Naive thymus-derived CD8-positive, alpha-beta T cell (primary cell): ENCODE results near the gene TMA7B. TPM values are rescaled to one million over a fixed set of nuclear protein-coding genes. Genes with fewer than 3 reads are reported as not detected.

Source experiments
- ATAC-seq, 2 donors: fragments of 150-1000 bp; cut with Tn5 transposase in 1 of 2; sonication (Bioruptor Pico), chemical (Tn5 transposase) in 1 of 2; 1 replicate in 1 of 2; 2 replicates in 1 of 2; pipeline ENCODE4 v1.10.0; 2021; ENCODE audit warnings: mild to moderate bottlenecking in 2 of 2, moderate library complexity in 2 of 2
- POLR2A ChIA-PET: fragments of 350-600 bp; sonication (Branson Sonifier 250); formaldehyde crosslinking; loops from one replicate; lab custom pipeline; 2021; ENCODE audit warnings: antibody characterized with exemption; lab: Charles Lee
- DNase-seq, 10 donors: peaks; one replicate each; pipeline versions ENCODE4 v3.0.0 to v3.0.0-alpha.2; 2020 to 2022
- H3K27ac Mint-ChIP-seq, 10 donors: one replicate each; pipeline ENCODE4 v1.8.0; 2020 to 2022; ENCODE audit warnings: mild to moderate bottlenecking in 10 of 10, mixed read lengths in 10 of 10, moderate library complexity in 4 of 10, inconsistent platforms in 1 of 10
- H3K27me3 Mint-ChIP-seq, 5 donors: one replicate each; pipeline ENCODE4 v1.8.0; 2021 to 2022; ENCODE audit warnings: mixed read lengths in 5 of 5
- H3K36me3 Mint-ChIP-seq, 3 donors: one replicate each; pipeline ENCODE4 v1.8.0; 2020 to 2022; ENCODE audit warnings: mixed read lengths in 3 of 3, mild to moderate bottlenecking in 2 of 3, inconsistent platforms in 1 of 3
- H3K4me1 Mint-ChIP-seq, 4 donors: one replicate each; pipeline ENCODE4 v1.8.0; 2021 to 2022; ENCODE audit warnings: mixed read lengths in 4 of 4
- H3K4me3 Mint-ChIP-seq, 10 donors: one replicate each; pipeline ENCODE4 v1.8.0; 2020 to 2022; ENCODE audit warnings: mild to moderate bottlenecking in 10 of 10, mixed read lengths in 10 of 10, moderate library complexity in 6 of 10, inconsistent platforms in 1 of 10
- H3K9me3 Mint-ChIP-seq, 9 donors: one replicate each; pipeline ENCODE4 v1.8.0; 2020 to 2022; ENCODE audit warnings: mixed read lengths in 9 of 9, mild to moderate bottlenecking in 3 of 9, inconsistent platforms in 1 of 9, moderate library complexity in 1 of 9
- polyA plus RNA-seq, 3 donors: library from polyadenylated mRNA; unstranded; fragments of 300-500 nt; fragmentation: Illumina TruSeq; gene quantifications; one replicate each; pipeline ENCODE4 v1.2.3, GENCODE V29; 2021
- total RNA-seq, 8 experiments: library from RNA in 2 of 8; stranded (reverse) in 2 of 8; gene quantifications; one replicate each; pipeline ENCODE4 v1.2.3 and lab custom pipeline; 2021 to 2026

TMA7B gene
- total and polyA plus RNA-seq, 5 experiments from 2014 or later: 1.5 to 14.2 (median 3.5) TPM

GRCh38 chr22:39967996-39968972 lies 8.1 kb downstream of the TMA7B start:
- peak overlapping the region; percentile 45 to 85 (median 78) for H3K27ac Mint-ChIP-seq
- peak overlapping the region in 1 of 10 donors; percentile 33 for H3K4me3 Mint-ChIP-seq
- peaks cover 7 to 40% (median 26%) of the 10 kb centered on the region in 4 donors for H3K4me1 Mint-ChIP-seq
- no peaks in the 10 kb centered on the region for H3K9me3 Mint-ChIP-seq
- no peak for DNase-seq
- ATAC-seq: no peak
- POLR2A ChIA-PET: interaction anchor here (0.9 to 1.2 kb wide), 2 partner anchors 8 to 10 kb away, joined by 3 to 4 read pairs; no protein-coding TSS in a partner anchor
- H3K27me3 Mint-ChIP-seq: no peaks in the 10 kb centered on the region
- H3K36me3 Mint-ChIP-seq: peaks cover 7 to 98% (median 53%) of the 10 kb centered on the region in 3 donors

DNA sequence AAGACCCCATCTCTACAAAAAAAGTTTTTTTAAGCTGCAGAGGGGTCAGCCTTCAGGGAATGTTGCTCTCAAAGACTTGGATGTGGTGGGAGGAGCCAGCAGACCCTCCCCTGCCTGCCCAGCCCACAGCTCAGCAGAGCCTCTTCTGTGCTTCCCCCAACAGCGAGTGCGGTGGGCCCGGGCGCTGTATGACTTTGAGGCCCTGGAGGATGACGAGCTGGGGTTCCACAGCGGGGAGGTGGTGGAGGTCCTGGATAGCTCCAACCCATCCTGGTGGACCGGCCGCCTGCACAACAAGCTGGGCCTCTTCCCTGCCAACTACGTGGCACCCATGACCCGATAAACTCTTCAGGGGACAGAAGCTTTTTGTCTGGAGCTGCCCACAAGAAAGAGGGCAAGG lies 10.5 kb downstream of the TMA7B start:
- ATAC-seq (no peak), DNase-seq (no peak)
- H3K27me3 Mint-ChIP-seq: no peaks in the 10 kb centered on the region
- H3K36me3 Mint-ChIP-seq: peaks cover 7 to 96% (median 39%) of the 10 kb centered on the region in 3 donors
- H3K9me3 Mint-ChIP-seq: no peaks in the 10 kb centered on the region
- peaks cover under 1 to 44% (median 24%) of the 10 kb centered on the region in 4 donors for H3K4me1 Mint-ChIP-seq
- peak overlapping the region in 7 of 10 donors; percentile 24 to 77 (median 64) for H3K27ac Mint-ChIP-seq
- H3K4me3 Mint-ChIP-seq: no peak overlapping the region
- POLR2A ChIA-PET: interaction anchor here (1.3 to 1.8 kb wide), 4 partner anchors 11 to 73 kb away, joined by 3 to 6 read pairs (median 4); partner anchors contain the start of gene TMA7B

DNA sequence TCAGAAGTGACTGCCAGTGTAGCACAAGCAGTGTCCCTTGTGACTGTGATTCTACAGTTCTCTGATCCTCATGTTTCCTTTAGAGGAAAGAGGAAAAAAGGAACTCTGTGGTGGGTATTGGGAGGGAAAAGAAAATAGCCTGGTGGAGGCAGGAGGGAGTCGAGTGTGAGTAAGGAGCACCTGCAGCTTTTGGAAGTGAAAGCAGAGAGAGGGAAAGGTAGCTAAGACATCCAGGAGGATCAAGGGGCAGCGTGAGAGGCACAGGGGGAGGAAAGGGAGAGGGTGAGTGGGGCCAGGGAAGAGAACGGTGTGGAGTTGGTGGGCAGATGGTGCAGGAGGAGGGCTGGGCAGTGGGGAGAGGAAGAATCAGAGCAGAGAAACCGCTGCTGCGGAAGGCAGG lies 12.4 kb downstream of the TMA7B start:
- H3K4me1 Mint-ChIP-seq: peaks cover 0 to 33% (median 23%) of the 10 kb centered on the region in 4 donors
- peak overlapping the region; percentile 58 to 95 (median 84) for H3K27ac Mint-ChIP-seq
- ATAC-seq (no peak), DNase-seq (no peak)
- H3K9me3 Mint-ChIP-seq: no peaks in the 10 kb centered on the region
- peak overlapping the region in 1 of 10 donors; percentile 45 for H3K4me3 Mint-ChIP-seq
- H3K36me3 Mint-ChIP-seq: peaks cover 7 to 84% (median 27%) of the 10 kb centered on the region in 3 donors
- H3K27me3 Mint-ChIP-seq: no peaks in the 10 kb centered on the region
- POLR2A ChIA-PET: interaction anchor here (1.1 to 2.0 kb wide), 5 partner anchors 10 to 30 kb away, joined by 3 to 8 read pairs (median 5); partner anchors contain the start of gene FAM83F

DNA sequence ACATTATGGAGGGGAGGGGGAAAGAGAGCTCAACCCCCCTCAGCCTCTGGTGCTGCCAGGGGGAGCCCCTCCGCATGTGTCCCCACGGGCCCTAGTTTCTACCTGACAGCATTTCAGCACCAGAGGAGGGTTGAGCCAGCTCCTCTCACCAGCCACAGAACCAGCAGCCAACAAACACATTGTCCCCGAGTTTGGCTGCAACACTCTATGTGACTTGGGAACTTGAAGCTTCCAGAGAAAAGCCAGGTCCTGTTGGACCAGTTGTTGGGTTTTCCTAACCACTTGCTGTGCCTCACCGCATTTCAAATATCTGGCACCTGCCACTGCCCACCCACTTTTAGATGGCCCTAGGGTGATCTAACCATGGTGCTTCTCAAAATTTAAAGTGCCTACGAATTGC lies 13.5 kb downstream of the TMA7B start:
- POLR2A ChIA-PET: interaction anchor here (0.6 to 2.0 kb wide), 6 partner anchors 10 to 483 kb away, joined by 3 to 8 read pairs (median 4); partner anchors contain the start of gene FAM83F
- DNase-seq: no peak
- H3K9me3 Mint-ChIP-seq: no peaks in the 10 kb centered on the region
- peaks cover 0 to 31% (median 24%) of the 10 kb centered on the region in 4 donors for H3K4me1 Mint-ChIP-seq
- no peak overlapping the region for H3K4me3 Mint-ChIP-seq
- H3K27me3 Mint-ChIP-seq: no peaks in the 10 kb centered on the region
- ATAC-seq: no peak
- H3K27ac Mint-ChIP-seq: peak overlapping the region; percentile 47 to 92 (median 70)
- peaks cover 7 to 74% (median 26%) of the 10 kb centered on the region in 3 donors for H3K36me3 Mint-ChIP-seq

DNA sequence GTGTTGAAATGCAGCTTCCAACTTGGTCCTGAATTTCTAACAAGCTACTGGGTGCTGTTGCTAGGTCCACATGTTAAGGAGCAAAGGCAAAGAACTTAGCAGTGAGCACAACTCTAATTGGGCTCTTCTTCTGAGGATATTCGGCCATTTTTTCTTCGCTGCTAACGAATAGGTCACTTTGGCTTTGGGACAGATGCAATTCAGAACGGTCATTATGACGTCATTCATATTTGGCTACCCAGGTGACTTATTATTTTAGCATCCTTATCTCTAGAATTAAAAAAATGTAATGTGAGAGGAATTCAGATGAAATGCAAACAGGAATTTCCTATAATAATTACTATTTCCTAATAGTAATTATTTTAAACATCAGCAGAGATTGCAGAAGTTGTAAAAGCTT lies 13.9 kb downstream of the TMA7B start:
- Mint-ChIP-seq H3K27me3 (no peaks in the 10 kb centered on the region), H3K27ac (peak overlapping the region in 8 of 10 donors; percentile 40 to 92 (median 74)), H3K9me3 (no peaks in the 10 kb centered on the region), H3K4me3 (no peak overlapping the region), H3K4me1 (peaks cover 3 to 31% (median 25%) of the 10 kb centered on the region in 4 donors), H3K36me3 (peaks cover 7 to 70% (median 23%) of the 10 kb centered on the region in 3 donors)
- ATAC-seq (no peak), DNase-seq (no peak)
- POLR2A ChIA-PET: interaction anchor here (0.6 to 2.0 kb wide), 5 partner anchors 9 to 483 kb away, joined by 3 to 8 read pairs (median 5); partner anchors contain the start of gene FAM83F

DNA sequence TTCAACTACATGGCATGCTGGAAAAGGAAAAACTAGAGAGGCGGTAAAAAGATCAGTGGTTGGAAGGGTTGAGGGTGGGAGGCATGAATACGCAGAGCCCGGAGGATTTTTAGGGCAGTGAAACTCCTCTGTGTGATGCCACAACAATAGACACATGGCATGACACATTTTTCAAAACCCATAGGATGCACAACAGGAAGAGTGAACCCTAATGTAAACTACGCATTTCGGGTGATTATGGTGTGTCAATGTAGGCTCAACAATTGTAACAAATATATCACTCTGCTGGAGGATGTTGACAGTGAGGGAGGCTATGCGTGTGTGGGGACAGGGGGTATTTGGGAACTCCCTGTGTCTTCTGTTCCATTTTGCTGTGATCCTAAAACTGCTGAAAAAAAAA lies 18.9 kb downstream of the TMA7B start:
- H3K4me1 Mint-ChIP-seq: peaks cover 27 to 49% (median 33%) of the 10 kb centered on the region in 4 donors
- POLR2A ChIA-PET: interaction anchor here (1.0 to 1.2 kb wide), 4 partner anchors 12 to 67 kb away, joined by 3 to 4 read pairs (median 3); no protein-coding TSS in a partner anchor
- H3K36me3 Mint-ChIP-seq: peaks cover 0 to 21% (median 0%) of the 10 kb centered on the region in 3 donors
- peak overlapping the region in 4 of 10 donors; percentile 5 to 22 (median 14) for H3K4me3 Mint-ChIP-seq
- peak overlapping the region; percentile 58 to 92 (median 82) for H3K27ac Mint-ChIP-seq
- peak; percentile 13 to 77 for ATAC-seq
- no peaks in the 10 kb centered on the region for H3K27me3 Mint-ChIP-seq
- no peaks in the 10 kb centered on the region for H3K9me3 Mint-ChIP-seq
- DNase-seq: peak in 2 of 10 donors; percentile 37 to 57

DNA sequence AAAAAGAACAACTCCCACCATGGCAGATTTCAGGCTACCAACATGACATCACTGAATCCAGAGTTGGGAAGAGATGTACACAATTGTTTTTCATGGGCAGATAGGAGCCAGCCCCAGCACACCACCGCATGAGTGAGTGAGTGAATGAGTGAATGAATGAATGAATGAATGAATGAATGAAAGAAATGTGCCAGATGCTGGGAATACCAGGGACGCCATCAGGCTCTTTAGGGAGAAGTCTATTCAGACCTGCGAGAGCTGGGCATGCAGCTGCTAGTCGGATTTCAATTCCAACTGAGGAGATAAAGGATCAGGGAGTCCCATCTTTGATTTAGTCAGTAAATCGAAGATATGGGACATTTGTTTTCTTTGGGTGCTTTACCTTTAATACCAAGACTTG lies 19.3 kb downstream of the TMA7B start:
- H3K36me3 Mint-ChIP-seq: peaks cover 0 to 18% (median 0%) of the 10 kb centered on the region in 3 donors
- POLR2A ChIA-PET: interaction anchor here (0.6 to 1.2 kb wide), 4 partner anchors 12 to 45 kb away, joined by 3 to 4 read pairs (median 3); no protein-coding TSS in a partner anchor
- peak overlapping the region in 5 of 10 donors; percentile 5 to 23 (median 21) for H3K4me3 Mint-ChIP-seq
- ATAC-seq (no peak), DNase-seq (no peak)
- no peaks in the 10 kb centered on the region for H3K9me3 Mint-ChIP-seq
- peaks cover 28 to 51% (median 34%) of the 10 kb centered on the region in 4 donors for H3K4me1 Mint-ChIP-seq
- H3K27ac Mint-ChIP-seq: peak overlapping the region; percentile 58 to 92 (median 82)
- H3K27me3 Mint-ChIP-seq: no peaks in the 10 kb centered on the region

- peak in 1 of 2 donors; percentile 12 for ATAC-seq
- POLR2A ChIA-PET: interaction anchor here (0.7 to 1.2 kb wide), 3 partner anchors 9 to 12 kb away, joined by 3 read pairs; no protein-coding TSS in a partner anchor
- Mint-ChIP-seq H3K4me1 (peaks cover 33 to 60% (median 38%) of the 10 kb centered on the region in 4 donors), H3K27me3 (no peaks in the 10 kb centered on the region), H3K27ac (peak overlapping the region; percentile 58 to 92 (median 86)), H3K4me3 (peak overlapping the region in 2 of 10 donors; percentile 35 to 63), H3K36me3 (peaks cover 0 to 8% (median 0%) of the 10 kb centered on the region in 3 donors), H3K9me3 (no peaks in the 10 kb centered on the region)
- DNase-seq: no peak
Observed at GRCh38 chr22:39980596-39980995, 20.4 kb downstream of the TMA7B start.

GRCh38 chr22:39983346-39983745 lies 23.1 kb downstream of the TMA7B start:
- DNase-seq (no peak), ATAC-seq (no peak)
- H3K27me3 Mint-ChIP-seq: no peaks in the 10 kb centered on the region
- no peaks in the 10 kb centered on the region for H3K9me3 Mint-ChIP-seq
- no peaks in the 10 kb centered on the region for H3K36me3 Mint-ChIP-seq
- POLR2A ChIA-PET: interaction anchor here (0.7 to 1.6 kb wide), 5 partner anchors 10 to 269 kb away, joined by 3 to 5 read pairs (median 4); no protein-coding TSS in a partner anchor
- H3K27ac Mint-ChIP-seq: peak overlapping the region in 9 of 10 donors; percentile 28 to 89 (median 52)
- peaks cover 36 to 65% (median 47%) of the 10 kb centered on the region in 4 donors for H3K4me1 Mint-ChIP-seq
- peak overlapping the region in 5 of 10 donors; percentile 14 to 48 (median 39) for H3K4me3 Mint-ChIP-seq

GRCh38 chr22:39984006-39984405 lies 23.8 kb downstream of the TMA7B start:
- DNase-seq (no peak), ATAC-seq (no peak)
- Mint-ChIP-seq H3K4me1 (peaks cover 38 to 68% (median 47%) of the 10 kb centered on the region in 4 donors), H3K4me3 (peak overlapping the region in 2 of 10 donors; percentile 39 to 47), H3K36me3 (no peaks in the 10 kb centered on the region), H3K27ac (peak overlapping the region in 6 of 10 donors; percentile 28 to 84 (median 70)), H3K27me3 (peaks cover 0 to 4% (median 0%) of the 10 kb centered on the region in 5 donors), H3K9me3 (no peaks in the 10 kb centered on the region)
- POLR2A ChIA-PET: interaction anchor here (0.5 to 1.8 kb wide), 6 partner anchors 10 to 58 kb away, joined by 3 to 8 read pairs (median 4); no protein-coding TSS in a partner anchor

DNA sequence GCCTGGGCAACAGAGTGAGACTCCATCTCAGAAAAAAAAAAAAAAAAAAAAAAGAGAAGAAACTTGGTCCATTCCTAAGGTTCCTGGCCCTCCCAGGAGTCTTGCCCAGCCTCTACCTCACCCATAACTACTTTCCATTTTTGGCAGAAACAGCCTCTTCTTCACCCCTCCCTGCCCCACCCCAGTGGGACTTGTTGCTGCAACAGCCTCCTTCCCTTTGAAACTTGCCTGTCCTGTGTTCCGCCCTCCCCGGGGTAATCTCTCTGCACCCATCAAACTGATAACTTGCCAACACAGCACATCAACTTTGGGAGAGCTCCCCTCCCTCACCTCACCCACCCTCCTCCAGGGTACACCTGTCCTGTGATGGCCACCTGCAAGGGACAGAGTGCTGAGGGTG lies 24.5 kb downstream of the TMA7B start:
- Mint-ChIP-seq H3K27me3 (peaks cover 0 to 6% (median 0%) of the 10 kb centered on the region in 5 donors), H3K4me1 (peaks cover 32 to 61% (median 40%) of the 10 kb centered on the region in 4 donors), H3K27ac (peak overlapping the region in 4 of 10 donors; percentile 39 to 87 (median 65)), H3K9me3 (no peaks in the 10 kb centered on the region), H3K4me3 (peak overlapping the region in 2 of 10 donors; percentile 31 to 67), H3K36me3 (no peaks in the 10 kb centered on the region)
- POLR2A ChIA-PET: interaction anchor here (0.7 to 1.8 kb wide), 2 partner anchors 9 to 52 kb away, joined by 4 to 8 read pairs; no protein-coding TSS in a partner anchor
- ATAC-seq (no peak), DNase-seq (no peak)
